Caco-2 (cell line): Measurements from ENCODE around the gene PODXL. TPM values are rescaled to one million over a fixed set of nuclear protein-coding genes. Genes with fewer than 3 reads are reported as not detected.

ENCODE experiments used
- BruUV-seq: library from RNA; stranded (reverse); fragments of 400-500 nt; replicated peaks from 2 replicates; lab custom pipeline; 2021; lab: Mats Ljungman, UMichigan
- CTCF ChIA-PET: fragments of 300-600 bp; sonication (Branson Sonifier 250); formaldehyde crosslinking; loops from one replicate; lab custom pipeline; 2022; ENCODE audit warnings: antibody characterized with exemption; lab: Charles Lee
- POLR2A ChIA-PET: fragments of 300-600 bp; sonication (Branson Sonifier 250); formaldehyde crosslinking; loops from one replicate; lab custom pipeline; 2022; ENCODE audit warnings: antibody characterized with exemption; lab: Charles Lee
- DNase-seq, 2 experiments: peaks; one replicate each; pipeline versions ENCODE4 v3.0.0 to v3.0.0-alpha.2; 2020 to 2022
- H3K27me3 ChIP-seq: replicated peaks from 2 replicates; pipeline ENCODE4 v1.6.0; 2011; ENCODE audit warnings: low read length; ENCODE audit not compliant: control insufficient read depth, insufficient read depth
- H3K36me3 ChIP-seq: 2 replicates; pipeline ENCODE4 v1.5.1; 2011; ENCODE audit warnings: low read length; ENCODE audit not compliant: control insufficient read depth, insufficient read depth
- H3K4me1 ChIP-seq: fragments of 250-450 bp; sonication (Bioruptor Pico); 2 replicates; pipeline ENCODE4 v1.5.1; 2020; ENCODE audit warnings: mild to moderate bottlenecking
- H3K4me3 ChIP-seq: 2 replicates; pipeline ENCODE4 v1.5.1; 2011; ENCODE audit warnings: low read depth, mild to moderate bottlenecking, control low read depth, low read length
- H3K9me3 ChIP-seq: fragments of 250-450 bp; sonication (Bioruptor Pico); 2 replicates; pipeline ENCODE4 v1.5.1; 2020; ENCODE audit warnings: mild to moderate bottlenecking, moderate library complexity
- H3K27ac Mint-ChIP-seq: one replicate; pipeline ENCODE4 v1.8.0; 2022; ENCODE audit warnings: mixed read lengths; ENCODE audit not compliant: unreplicated experiment
- H3K27me3 Mint-ChIP-seq: one replicate; pipeline ENCODE4 v1.8.0; 2022; ENCODE audit warnings: mixed read lengths; ENCODE audit not compliant: insufficient read depth, unreplicated experiment
- H3K36me3 Mint-ChIP-seq: one replicate; pipeline ENCODE4 v1.8.0; 2022; ENCODE audit warnings: mild to moderate bottlenecking, mixed read lengths; ENCODE audit not compliant: insufficient read depth, unreplicated experiment
- H3K4me1 Mint-ChIP-seq: one replicate; pipeline ENCODE4 v1.8.0; 2022; ENCODE audit warnings: low read depth, mixed read lengths; ENCODE audit not compliant: unreplicated experiment
- H3K4me3 Mint-ChIP-seq: one replicate; pipeline ENCODE4 v1.8.0; 2022; ENCODE audit warnings: mild to moderate bottlenecking, moderate library complexity, mixed read lengths; ENCODE audit not compliant: unreplicated experiment
- H3K9me3 Mint-ChIP-seq: one replicate; pipeline ENCODE4 v1.8.0; 2022; ENCODE audit warnings: mixed read lengths; ENCODE audit not compliant: unreplicated experiment
- CTCF ChIP-seq, 2 experiments: fragments of 200-600 bp in 1 of 2; IDR thresholded peaks; 1 replicate in 1 of 2; 2 replicates in 1 of 2; pipeline versions ENCODE4 v1.5.1 to v1.8.0; 2011 to 2022; ENCODE audit warnings: antibody characterized with exemption in 1 of 2, control low read depth in 1 of 2, inconsistent platforms in 1 of 2, low read depth in 1 of 2, low read length in 1 of 2, mild to moderate bottlenecking in 1 of 2, moderate library complexity in 1 of 2; ENCODE audit not compliant: insufficient read depth in 1 of 2, severe bottlenecking in 1 of 2, unreplicated experiment in 1 of 2
- intact Hi-C: fragments of 100-400 bp; cut with micrococcal nuclease; formaldehyde crosslinking; loops from one replicate; pipeline ENCODE4 v1.10.0; 2022; ENCODE audit not compliant: unreplicated experiment
- total RNA-seq: library from RNA; stranded (reverse); gene quantifications from 2 replicates; pipeline ENCODE4 v1.2.3, GENCODE V29; 2022

Gene PODXL
- total RNA-seq, 1 experiment from 2014 or later, result 278 TPM

DNA sequence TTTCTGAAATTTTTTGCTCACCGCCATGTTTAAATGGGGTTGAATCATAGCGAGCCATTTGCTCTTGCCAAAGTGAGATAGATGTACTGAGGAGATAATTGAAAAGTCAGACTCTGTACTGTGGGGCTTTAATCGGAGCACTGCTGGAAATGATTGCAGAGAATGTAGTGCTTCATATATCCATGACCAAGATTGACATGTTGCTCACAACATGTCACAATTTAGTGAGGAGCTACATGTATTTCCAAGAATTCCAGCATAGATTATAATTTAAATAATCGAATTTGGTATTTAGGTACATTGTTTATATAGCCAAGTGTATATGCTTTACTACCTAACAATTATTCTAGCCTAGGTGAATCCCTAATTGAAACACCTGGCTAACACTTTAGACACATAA lies 66.5 kb downstream of the PODXL start:
- Histone ChIP-seq H3K36me3 (no peaks in the 10 kb centered on the region), H3K9me3 (no peaks in the 10 kb centered on the region), H3K4me1 (no peaks in the 10 kb centered on the region), H3K27me3 (no peaks in the 10 kb centered on the region), H3K4me3 (no peak overlapping the region)
- peaks cover 52% of the 10 kb centered on the region for H3K36me3 Mint-ChIP-seq
- POLR2A ChIA-PET, result no interaction called here
- H3K4me1 Mint-ChIP-seq, result no peaks in the 10 kb centered on the region
- H3K9me3 Mint-ChIP-seq, result no peaks in the 10 kb centered on the region
- no peak overlapping the region for H3K4me3 Mint-ChIP-seq
- CTCF ChIA-PET, result interaction anchor here (0.5 kb wide), 1 partner anchor 58 kb away, joined by 4 read pairs; no protein-coding TSS in a partner anchor
- DNase-seq, result no peak
- no peaks in the 10 kb centered on the region for H3K27me3 Mint-ChIP-seq
- intact Hi-C loops, result no loop called here
- no TSS peak for BruUV-seq
- no peak for TF ChIP-seq CTCF (IDR thresholded peaks at IDR 0.05; ENCODE audit: insufficient read depth in 1 of 2, low read depth in 1 of 2, low read length in 1 of 2, severe bottlenecking in 1 of 2, unreplicated experiment in 1 of 2)
- H3K27ac Mint-ChIP-seq, result peak overlapping the region; percentile 51

DNA sequence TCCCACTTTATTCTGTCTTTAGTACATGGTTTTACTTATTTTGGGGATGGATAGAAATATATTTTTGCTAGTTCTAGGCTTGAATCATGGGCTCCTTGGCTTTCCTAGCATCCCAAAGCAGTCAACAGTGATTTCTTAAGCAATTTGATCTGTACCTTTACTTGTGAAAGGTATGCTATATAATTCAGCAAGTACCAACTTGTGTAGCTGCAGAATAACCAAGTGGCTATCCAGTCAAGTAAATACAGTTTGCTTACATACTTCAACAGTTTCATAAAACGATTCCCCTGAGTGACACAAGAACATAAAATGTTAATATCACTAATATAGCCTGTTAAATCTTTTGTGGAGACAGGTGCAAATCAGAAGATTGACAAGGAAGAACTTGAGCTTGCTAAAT lies 67.2 kb downstream of the PODXL start:
- Histone ChIP-seq H3K27me3 (no peaks in the 10 kb centered on the region), H3K36me3 (no peaks in the 10 kb centered on the region), H3K9me3 (no peaks in the 10 kb centered on the region), H3K4me3 (no peak overlapping the region), H3K4me1 (no peaks in the 10 kb centered on the region)
- no peaks in the 10 kb centered on the region for H3K4me1 Mint-ChIP-seq
- TF ChIP-seq CTCF (IDR thresholded peaks at IDR 0.05; ENCODE audit: insufficient read depth in 1 of 2, low read depth in 1 of 2, low read length in 1 of 2, severe bottlenecking in 1 of 2, unreplicated experiment in 1 of 2), result no peak
- no TSS peak for BruUV-seq
- no peaks in the 10 kb centered on the region for H3K27me3 Mint-ChIP-seq
- ChIA-PET POLR2A (no interaction called here), CTCF (interaction anchor here (0.5 to 1.0 kb wide), 2 partner anchors 108 to 163 kb away, joined by 3 read pairs; no protein-coding TSS in a partner anchor)
- peak overlapping the region; percentile 51 for H3K27ac Mint-ChIP-seq
- H3K36me3 Mint-ChIP-seq, result peaks cover 48% of the 10 kb centered on the region
- intact Hi-C loops, result no loop called here
- H3K4me3 Mint-ChIP-seq, result no peak overlapping the region
- no peaks in the 10 kb centered on the region for H3K9me3 Mint-ChIP-seq
- no peak for DNase-seq

DNA sequence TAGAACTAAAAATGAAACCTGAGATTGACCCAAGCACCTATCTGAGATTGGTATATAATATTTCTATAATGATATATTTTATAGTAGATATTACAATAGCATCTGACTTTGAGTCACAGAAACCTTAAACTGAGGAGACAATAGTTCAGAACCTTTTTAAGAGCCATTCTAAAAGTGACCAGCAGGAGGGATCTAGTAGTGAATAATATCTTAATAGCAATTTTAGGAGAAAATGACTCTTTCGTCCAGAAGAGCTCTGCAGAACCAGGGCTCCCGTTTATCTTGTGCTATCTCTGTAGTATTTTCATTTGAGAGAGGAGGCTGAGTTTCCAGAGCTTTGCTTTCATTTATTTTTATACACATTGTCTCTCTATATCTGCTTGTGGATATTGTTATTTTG lies 68.1 kb downstream of the PODXL start:
- Histone ChIP-seq H3K9me3 (no peaks in the 10 kb centered on the region), H3K4me3 (no peak overlapping the region), H3K27me3 (no peaks in the 10 kb centered on the region), H3K4me1 (0 out of 2 replicates have a peak, but pooled peaks cover 3% of the 10 kb centered on the region), H3K36me3 (no peaks in the 10 kb centered on the region)
- Mint-ChIP-seq H3K27ac (no peak overlapping the region), H3K27me3 (no peaks in the 10 kb centered on the region), H3K9me3 (no peaks in the 10 kb centered on the region), H3K4me3 (no peak overlapping the region), H3K4me1 (no peaks in the 10 kb centered on the region), H3K36me3 (peaks cover 39% of the 10 kb centered on the region)
- CTCF ChIA-PET, result interaction anchor here (1.0 kb wide), 1 partner anchor 164 kb away, joined by 3 read pairs; no protein-coding TSS in a partner anchor
- TF ChIP-seq CTCF (IDR thresholded peaks at IDR 0.05; ENCODE audit: insufficient read depth in 1 of 2, low read depth in 1 of 2, low read length in 1 of 2, severe bottlenecking in 1 of 2, unreplicated experiment in 1 of 2), result peak; percentile 38 to 39
- intact Hi-C loops, result no loop called here
- BruUV-seq, result no TSS peak
- DNase-seq, result no peak
- POLR2A ChIA-PET, result no interaction called here
